Neural progenitor cell (in vitro differentiated cells): ENCODE data around the gene BCAS4.

Source experiments
- EZH2 ChIP-seq: fragments of 200-600 bp; sonication (generic); IDR thresholded peaks from 2 replicates; pipeline ENCODE4 v1.6.1; 2017; ENCODE audit warnings: antibody characterized with exemption, mild to moderate bottlenecking, moderate library complexity
- EZH2phosphoT487 ChIP-seq: fragments of 200-600 bp; sonication (generic); IDR thresholded peaks from 2 replicates; pipeline ENCODE4 v1.6.1; 2017; ENCODE audit warnings: antibody characterized with exemption
- TF ChIP-seq, protein P1 (sequence below): fragments of 200-600 bp; sonication (generic); IDR thresholded peaks from 2 replicates; pipeline ENCODE4 v1.5.1; 2017; ENCODE audit warnings: antibody characterized with exemption, mild to moderate bottlenecking

DNA sequence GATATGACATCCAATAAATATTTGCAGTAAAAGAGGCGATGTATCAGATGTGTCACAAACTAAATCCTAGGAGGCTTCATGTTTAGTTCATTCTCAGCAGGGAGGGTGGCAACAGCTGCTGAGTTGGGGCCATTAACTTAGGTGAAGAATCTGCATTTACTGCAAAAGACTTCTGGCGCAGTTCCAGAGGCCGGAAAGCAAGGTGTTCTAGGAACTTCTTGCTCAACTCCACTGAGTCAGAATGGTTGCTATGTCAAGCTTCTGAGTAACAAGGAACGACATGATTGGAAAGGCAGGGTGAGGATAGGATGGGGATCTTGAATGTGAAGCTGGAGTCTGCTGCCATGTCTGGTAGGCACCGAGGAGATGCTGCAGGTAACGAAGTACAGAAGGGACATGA is 124.7 kb downstream of the BCAS4 start:
- TF ChIP-seq, protein P1, sequence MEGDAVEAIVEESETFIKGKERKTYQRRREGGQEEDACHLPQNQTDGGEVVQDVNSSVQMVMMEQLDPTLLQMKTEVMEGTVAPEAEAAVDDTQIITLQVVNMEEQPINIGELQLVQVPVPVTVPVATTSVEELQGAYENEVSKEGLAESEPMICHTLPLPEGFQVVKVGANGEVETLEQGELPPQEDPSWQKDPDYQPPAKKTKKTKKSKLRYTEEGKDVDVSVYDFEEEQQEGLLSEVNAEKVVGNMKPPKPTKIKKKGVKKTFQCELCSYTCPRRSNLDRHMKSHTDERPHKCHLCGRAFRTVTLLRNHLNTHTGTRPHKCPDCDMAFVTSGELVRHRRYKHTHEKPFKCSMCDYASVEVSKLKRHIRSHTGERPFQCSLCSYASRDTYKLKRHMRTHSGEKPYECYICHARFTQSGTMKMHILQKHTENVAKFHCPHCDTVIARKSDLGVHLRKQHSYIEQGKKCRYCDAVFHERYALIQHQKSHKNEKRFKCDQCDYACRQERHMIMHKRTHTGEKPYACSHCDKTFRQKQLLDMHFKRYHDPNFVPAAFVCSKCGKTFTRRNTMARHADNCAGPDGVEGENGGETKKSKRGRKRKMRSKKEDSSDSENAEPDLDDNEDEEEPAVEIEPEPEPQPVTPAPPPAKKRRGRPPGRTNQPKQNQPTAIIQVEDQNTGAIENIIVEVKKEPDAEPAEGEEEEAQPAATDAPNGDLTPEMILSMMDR, result no peak
- no peak for TF ChIP-seq EZH2phosphoT487
- no peak for TF ChIP-seq EZH2
